Keratinocyte (primary cell): Measurements from ENCODE around the gene HPSE2. TPM values are rescaled to one million over a fixed set of nuclear protein-coding genes. Genes with fewer than 3 reads are reported as not detected.

ENCODE experiments used
- DNase-seq: peaks from one replicate; pipeline ENCODE4 v3.0.0-alpha.2; 2011; ENCODE audit warnings: low read depth, missing footprints, low spot score
- FAIRE-seq: peaks from 2 replicates; lab custom pipeline; 2011; peaks lifted over from hg19 to GRCh38; lab: Jason Lieb, UNC
- H2AFZ ChIP-seq: 2 replicates; pipeline ENCODE4 v1.6.0; 2012; ENCODE audit warnings: low read length, control low read depth, inconsistent platforms; ENCODE audit not compliant: control insufficient read depth
- H3K27ac ChIP-seq: 2 replicates; pipeline ENCODE4 v1.5.1; 2011; ENCODE audit warnings: low read length; ENCODE audit not compliant: control insufficient read depth, insufficient read depth
- H3K27me3 ChIP-seq: 3 replicates; pipeline ENCODE4 v1.6.0; 2011; ENCODE audit warnings: low read length; ENCODE audit not compliant: control insufficient read depth, insufficient read depth; ENCODE audit errors: extremely low read depth
- H3K36me3 ChIP-seq, 2 experiments: 2 replicates in 1 of 2; 3 replicates in 1 of 2; pipeline ENCODE4 v1.5.1; 2011; ENCODE audit warnings: low read length in 2 of 2, mild to moderate bottlenecking in 1 of 2; ENCODE audit not compliant: control insufficient read depth in 2 of 2, insufficient read depth in 2 of 2; ENCODE audit errors: extremely low read depth in 1 of 2
- H3K4me1 ChIP-seq: 3 replicates; pipeline ENCODE4 v1.5.1; 2011; ENCODE audit warnings: low read length; ENCODE audit not compliant: control insufficient read depth, insufficient read depth; ENCODE audit errors: extremely low read depth
- H3K4me2 ChIP-seq: 3 replicates; pipeline ENCODE4 v1.6.0; 2011; ENCODE audit warnings: low read depth, low read length; ENCODE audit not compliant: control insufficient read depth, insufficient read depth; ENCODE audit errors: extremely low read depth
- H3K4me3 ChIP-seq, 3 experiments: fragments of 200-600 bp in 1 of 3; sonication (generic) in 1 of 3; 2 replicates in 2 of 3; 3 replicates in 1 of 3; pipeline ENCODE4 v1.5.1; 2011 to 2016; ENCODE audit warnings: low read length in 3 of 3, mild to moderate bottlenecking in 3 of 3, control low read depth in 2 of 3, inconsistent platforms in 1 of 3, low read depth in 1 of 3, mixed read lengths in 1 of 3, mixed run types in 1 of 3, moderate library complexity in 1 of 3; ENCODE audit not compliant: control insufficient read depth in 2 of 3, insufficient read depth in 2 of 3; ENCODE audit errors: extremely low read depth in 1 of 3
- H3K79me2 ChIP-seq: 2 replicates; pipeline ENCODE4 v1.6.0; 2012; ENCODE audit warnings: low read length; ENCODE audit not compliant: control insufficient read depth, insufficient read depth
- H3K9ac ChIP-seq: 3 replicates; pipeline ENCODE4 v1.6.0; 2011; ENCODE audit warnings: low read length; ENCODE audit not compliant: control insufficient read depth, insufficient read depth; ENCODE audit errors: extremely low read depth
- H3K9me1 ChIP-seq: 3 replicates; pipeline ENCODE4 v1.6.0; 2011; ENCODE audit warnings: low read length; ENCODE audit not compliant: control insufficient read depth, insufficient read depth; ENCODE audit errors: extremely low read depth
- H3K9me3 ChIP-seq: 2 replicates; pipeline ENCODE4 v1.5.1; 2012; ENCODE audit warnings: low read depth, low read length; ENCODE audit not compliant: control insufficient read depth
- H4K20me1 ChIP-seq: 3 replicates; pipeline ENCODE4 v1.6.0; 2011; ENCODE audit warnings: low read length; ENCODE audit not compliant: control insufficient read depth, insufficient read depth; ENCODE audit errors: extremely low read depth
- EZH2 ChIP-seq: IDR thresholded peaks from one replicate; pipeline ENCODE4 v1.6.1; 2012; ENCODE audit warnings: inconsistent platforms, mild to moderate bottlenecking, low read length, moderate library complexity
- dilution Hi-C: fragments of 300-500 bp; cut with MboI; formaldehyde crosslinking; loops from one replicate; pipeline ENCODE4 v1.7.0; 2020; ENCODE audit warnings: low sequenced_read_pairs; ENCODE audit not compliant: extremely low pct_ligation_motif_present
- polyA plus RNA-seq, 5 experiments: library from polyadenylated mRNA; depleted of rRNA in 3 of 5; stranded (reverse) in 3 of 5; stranded (forward) in 1 of 5; unstranded in 1 of 5; fragments of >200 nt; gene quantifications; 1 replicate in 1 of 5; 2 replicates in 3 of 5; 3 replicates in 1 of 5; pipeline versions ENCODE4 v1.2.1 to v1.2.3, GENCODE V29; 2011 to 2012; ENCODE audit warnings: missing spikeins in 2 of 5, low read depth in 1 of 5, low replicate concordance in 1 of 5
- TF ChIP-seq, protein P1 (sequence below), 3 experiments: IDR thresholded peaks in 1 of 3; conservative IDR thresholded peaks in 1 of 3; optimal IDR thresholded peaks in 1 of 3; 2 replicates in 2 of 3; 3 replicates in 1 of 3; pipeline versions ENCODE3 to v1.5.1; 2011; ENCODE audit warnings: low read length in 3 of 3, mild to moderate bottlenecking in 3 of 3, moderate library complexity in 2 of 3, control low read depth in 1 of 3, inconsistent platforms in 1 of 3; ENCODE audit not compliant: insufficient read depth in 2 of 3; ENCODE audit errors: extremely low read depth in 1 of 3

The HPSE2 gene
- polyA plus RNA-seq, 1 donor (not counting 4 experiments of a cell fraction or from before 2014, with no cell fraction given): 0.01 TPM

DNA sequence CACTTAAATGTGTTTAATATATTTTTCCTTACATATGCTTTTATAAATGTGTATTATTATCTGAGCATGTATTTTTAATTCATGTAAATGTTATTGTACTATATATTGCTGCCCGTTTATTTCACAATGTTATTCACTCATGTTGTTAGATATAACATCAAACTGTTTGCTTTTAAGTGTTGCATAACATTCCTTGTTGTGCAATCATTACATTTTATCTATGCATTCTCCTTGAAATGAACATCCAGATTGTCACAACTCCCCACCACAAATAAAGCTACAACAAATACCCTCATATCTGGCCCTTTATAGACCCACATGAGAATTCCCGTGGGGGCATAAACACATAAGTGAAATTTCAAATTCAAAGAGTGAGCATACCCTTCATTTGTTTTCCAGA, 264.2 kb downstream of the HPSE2 start:
- Histone ChIP-seq H3K36me3 (no peaks in the 10 kb centered on the region), H2AFZ (no peak overlapping the region), H3K79me2 (no peaks in the 10 kb centered on the region), H3K4me1 (no peaks in the 10 kb centered on the region), H3K27me3 (no peaks in the 10 kb centered on the region), H3K27ac (no peak overlapping the region), H3K9me1 (no peaks in the 10 kb centered on the region), H3K4me2 (no peak overlapping the region), H3K4me3 (no peak overlapping the region), H3K9ac (no peak overlapping the region), H3K9me3 (no peaks in the 10 kb centered on the region), H4K20me1 (no peaks in the 10 kb centered on the region)
- dilution Hi-C loops: no loop called here
- DNase-seq (no peak), FAIRE-seq (no peak)
- TF ChIP-seq, protein P1, sequence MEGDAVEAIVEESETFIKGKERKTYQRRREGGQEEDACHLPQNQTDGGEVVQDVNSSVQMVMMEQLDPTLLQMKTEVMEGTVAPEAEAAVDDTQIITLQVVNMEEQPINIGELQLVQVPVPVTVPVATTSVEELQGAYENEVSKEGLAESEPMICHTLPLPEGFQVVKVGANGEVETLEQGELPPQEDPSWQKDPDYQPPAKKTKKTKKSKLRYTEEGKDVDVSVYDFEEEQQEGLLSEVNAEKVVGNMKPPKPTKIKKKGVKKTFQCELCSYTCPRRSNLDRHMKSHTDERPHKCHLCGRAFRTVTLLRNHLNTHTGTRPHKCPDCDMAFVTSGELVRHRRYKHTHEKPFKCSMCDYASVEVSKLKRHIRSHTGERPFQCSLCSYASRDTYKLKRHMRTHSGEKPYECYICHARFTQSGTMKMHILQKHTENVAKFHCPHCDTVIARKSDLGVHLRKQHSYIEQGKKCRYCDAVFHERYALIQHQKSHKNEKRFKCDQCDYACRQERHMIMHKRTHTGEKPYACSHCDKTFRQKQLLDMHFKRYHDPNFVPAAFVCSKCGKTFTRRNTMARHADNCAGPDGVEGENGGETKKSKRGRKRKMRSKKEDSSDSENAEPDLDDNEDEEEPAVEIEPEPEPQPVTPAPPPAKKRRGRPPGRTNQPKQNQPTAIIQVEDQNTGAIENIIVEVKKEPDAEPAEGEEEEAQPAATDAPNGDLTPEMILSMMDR (optimal IDR thresholded peaks at IDR 0.05 in 1 of 3, IDR thresholded peaks at IDR 0.05 in 1 of 3, conservative IDR thresholded peaks at IDR 0.05 in 1 of 3; ENCODE audit: extremely low read depth in 1 of 3, insufficient read depth in 2 of 3, low read length in 3 of 3): no peak
- no peak for TF ChIP-seq EZH2

DNA sequence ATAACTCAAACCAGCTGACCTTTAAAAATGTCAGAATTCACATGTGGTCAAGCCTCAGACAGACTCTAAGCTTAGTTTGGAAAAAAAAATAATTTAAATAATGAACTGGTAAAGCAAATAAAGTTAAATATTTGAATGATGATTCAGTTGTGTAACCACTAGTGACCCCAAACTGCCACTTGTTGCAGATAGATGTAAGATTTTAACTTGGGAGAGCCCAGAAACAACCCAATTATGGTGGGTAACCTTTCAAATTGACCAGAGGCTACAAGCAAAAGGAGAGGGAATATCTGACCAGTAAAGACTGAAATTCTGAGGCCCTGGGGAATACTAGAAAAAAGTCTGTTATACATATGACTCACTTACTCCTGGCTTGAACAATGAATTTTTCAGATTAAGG, 268.1 kb downstream of the HPSE2 start:
- FAIRE-seq (no peak), DNase-seq (no peak)
- Histone ChIP-seq H3K9me1 (no peaks in the 10 kb centered on the region), H3K4me3 (no peak overlapping the region), H3K9me3 (no peaks in the 10 kb centered on the region), H3K27ac (no peak overlapping the region), H3K79me2 (no peaks in the 10 kb centered on the region), H3K9ac (no peak overlapping the region), H3K4me2 (no peak overlapping the region), H3K36me3 (no peaks in the 10 kb centered on the region), H3K4me1 (no peaks in the 10 kb centered on the region), H4K20me1 (no peaks in the 10 kb centered on the region), H2AFZ (no peak overlapping the region), H3K27me3 (no peaks in the 10 kb centered on the region)
- TF ChIP-seq, protein P1 (optimal IDR thresholded peaks at IDR 0.05 in 1 of 3, IDR thresholded peaks at IDR 0.05 in 1 of 3, conservative IDR thresholded peaks at IDR 0.05 in 1 of 3; ENCODE audit: extremely low read depth in 1 of 3, insufficient read depth in 2 of 3, low read length in 3 of 3): no peak
- no peak for TF ChIP-seq EZH2
- dilution Hi-C loops: no loop called here
